Activated CD8-positive, alpha-beta memory T cell treated with anti-CD3 and anti-CD28 coated beads, Interleukin-2, amount 50 U/mL, for 4 hours (primary cell): ENCODE measurements around the gene FKBP3.
"Not testable (repeated sequence)": the region's sequence is repeated elsewhere in the genome, so short reads cannot be mapped to it uniquely, and the experiment has no call there.

ENCODE experiments used
- DNase-seq: peaks from one replicate; pipeline ENCODE4 v3.0.0-alpha.2; 2020

Gene FKBP3

DNA sequence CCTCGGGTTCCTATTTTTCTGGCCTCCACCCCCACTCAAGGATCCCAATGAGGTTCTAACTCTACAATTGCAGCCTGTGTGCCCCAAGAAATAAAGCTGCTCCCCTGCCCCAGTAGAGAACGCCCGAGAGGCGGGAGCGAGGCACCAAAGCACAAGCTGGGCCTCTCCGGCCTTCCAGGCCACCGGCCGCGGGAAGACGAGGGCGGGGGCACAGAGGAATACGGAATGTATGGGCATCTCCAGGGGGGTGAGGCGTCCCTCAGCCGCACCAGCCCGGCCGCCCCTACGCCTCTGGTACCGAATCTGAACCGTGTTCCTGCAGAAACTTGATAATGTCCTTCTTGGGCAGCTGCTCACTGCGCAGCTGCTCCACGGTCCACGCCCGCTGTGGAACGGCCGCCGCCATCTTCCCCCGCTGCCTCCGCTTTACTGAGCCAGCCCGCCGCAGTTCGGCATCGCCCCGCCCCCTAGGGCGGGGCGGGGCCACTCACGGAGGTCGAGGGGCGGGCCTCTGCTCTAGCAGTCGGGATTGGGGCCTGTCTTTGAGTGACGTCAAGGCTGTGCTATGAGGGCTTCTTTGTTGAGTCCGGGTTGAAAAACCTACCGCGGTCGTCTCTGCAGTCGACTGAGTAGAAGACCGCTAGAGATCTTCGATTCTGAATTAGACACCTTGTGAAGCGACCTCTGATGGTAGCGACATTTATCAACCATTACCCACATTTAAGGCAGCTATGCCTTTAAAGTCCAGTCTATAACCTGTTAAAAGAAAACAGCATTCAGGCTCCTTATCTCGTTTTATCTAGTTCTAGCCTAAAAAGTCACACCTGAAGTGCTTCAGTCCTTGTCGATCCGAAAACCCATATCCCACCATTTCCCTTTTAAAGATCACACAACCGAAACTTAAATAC is at the start of gene FKBP3:
FKBP3 (minus strand) TSS at position 431 of the 908 bp plus-strand sequence; CDS start at position 406, 25 bp downstream.
- peak; percentile 94 for DNase-seq

DNA sequence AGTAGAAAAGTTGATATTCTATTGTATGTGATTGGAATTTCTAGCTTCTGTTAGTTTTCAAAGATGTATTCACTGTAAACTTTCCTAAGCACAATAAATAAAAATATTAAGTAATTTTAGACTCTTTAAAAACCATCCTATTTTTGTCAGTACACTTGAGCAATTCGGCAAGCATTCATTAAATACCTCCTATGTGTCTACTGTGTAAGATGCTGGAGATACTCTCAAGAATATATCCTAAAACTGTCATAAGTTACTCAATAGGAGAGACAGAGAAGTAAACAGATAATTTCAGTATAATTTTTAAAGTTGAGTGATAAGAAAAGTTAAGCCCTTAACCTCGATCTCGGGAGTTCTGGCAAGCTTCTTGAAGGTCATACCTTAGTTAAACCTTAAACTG is 47.5 kb upstream of the FKBP3 start:
- no peak for DNase-seq

DNA sequence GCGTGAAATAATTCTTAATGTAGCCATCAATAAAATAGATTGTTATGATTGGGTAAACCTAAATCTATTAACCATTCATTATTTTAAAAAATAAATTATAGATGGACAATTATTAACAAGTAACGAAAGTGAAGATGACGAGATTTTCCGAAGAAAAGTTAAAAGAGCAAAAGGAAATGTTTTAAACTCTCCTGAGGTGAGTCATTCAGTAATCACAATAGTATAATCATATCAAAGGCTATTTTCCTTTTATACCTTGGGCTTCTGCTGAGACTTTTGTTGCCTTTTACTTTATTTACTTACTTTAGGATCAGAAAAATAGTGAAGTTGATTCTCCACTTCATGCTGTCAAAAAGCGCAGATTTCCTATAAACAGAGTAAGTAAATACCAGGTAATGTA is 47.0 kb upstream of the FKBP3 start:
- DNase-seq, result no peak

DNA sequence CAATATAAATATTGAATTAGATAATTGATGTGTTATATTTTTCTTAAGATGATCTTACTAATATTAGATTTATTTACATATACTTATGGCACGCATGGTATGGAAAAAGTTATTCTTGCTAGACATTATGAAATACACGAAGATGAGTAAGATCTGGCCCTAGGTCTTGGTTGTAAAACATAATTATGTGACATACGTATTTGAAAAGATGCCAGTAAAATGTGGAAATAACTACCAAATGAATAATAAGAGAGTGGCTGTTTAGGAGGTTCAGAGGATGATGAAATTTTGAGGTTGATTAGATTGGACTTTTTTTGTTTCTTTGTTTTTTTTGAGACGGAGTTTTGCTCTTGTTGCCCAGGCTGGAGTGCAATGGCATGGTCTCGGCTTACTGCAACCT is 42.8 kb upstream of the FKBP3 start:
- no peak for DNase-seq

DNA sequence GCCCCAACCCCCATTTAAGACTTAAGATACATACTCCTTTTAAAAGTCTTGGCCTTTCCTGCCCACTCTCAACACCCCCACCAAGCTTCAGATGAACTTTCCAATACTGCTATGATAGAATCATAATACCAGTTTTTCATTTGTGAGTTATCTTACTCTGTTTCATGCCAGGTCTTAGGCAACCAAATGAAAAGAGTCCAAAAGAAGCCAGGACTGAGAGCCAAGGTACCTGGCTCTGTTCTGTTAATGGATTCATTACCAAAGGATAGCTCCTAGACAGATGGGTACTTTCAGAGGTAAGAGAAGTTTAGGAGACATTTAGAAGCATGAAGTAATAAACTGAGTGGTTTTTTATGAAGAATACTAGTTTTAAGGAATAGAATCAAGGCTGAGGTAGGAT is 35.6 kb upstream of the FKBP3 start:
- DNase-seq, result no peak

DNA sequence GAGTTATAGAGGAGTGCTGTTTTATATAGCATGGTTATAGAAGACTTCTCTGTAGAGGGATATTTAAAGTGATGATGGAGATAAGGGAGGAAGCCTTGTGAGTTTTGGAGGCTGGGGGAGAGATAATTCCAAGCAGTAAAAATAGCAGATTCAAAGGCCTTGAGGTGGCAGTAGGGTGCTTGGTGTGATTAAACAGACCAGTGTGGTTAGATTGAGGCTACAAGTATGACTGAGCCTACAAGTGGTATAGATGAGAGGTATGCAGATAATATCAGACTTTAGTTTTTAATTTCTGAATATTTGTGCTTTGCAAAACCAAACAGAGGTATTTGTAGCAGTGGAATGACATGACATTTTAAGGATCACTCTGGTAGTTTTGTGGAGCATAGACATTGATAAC is 21.8 kb upstream of the FKBP3 start:
- no peak for DNase-seq

DNA sequence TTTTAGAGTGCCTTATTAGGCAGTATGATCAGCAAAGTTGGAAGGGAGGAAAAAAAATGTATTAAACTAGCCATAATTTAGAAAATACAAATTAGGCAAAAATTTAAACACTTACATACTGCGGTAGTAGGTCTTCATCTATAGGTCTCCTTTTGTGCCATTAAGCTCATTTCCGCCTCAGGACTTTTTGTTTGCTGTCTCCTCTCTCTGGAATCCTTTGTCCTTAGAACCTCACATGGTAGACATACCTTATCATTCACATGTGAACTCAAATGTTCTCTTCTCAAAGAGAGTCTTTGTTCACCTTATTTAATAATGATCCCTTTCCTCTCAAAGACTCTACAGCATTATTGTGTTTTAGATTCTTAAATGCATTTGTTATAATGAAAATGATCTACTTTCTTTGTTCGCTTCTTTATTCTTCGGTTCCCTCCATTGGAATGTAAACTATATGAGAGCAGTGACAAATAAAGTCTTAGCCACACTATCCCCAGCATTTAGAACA is 16.2 kb upstream of the FKBP3 start:
- no peak for DNase-seq

DNA sequence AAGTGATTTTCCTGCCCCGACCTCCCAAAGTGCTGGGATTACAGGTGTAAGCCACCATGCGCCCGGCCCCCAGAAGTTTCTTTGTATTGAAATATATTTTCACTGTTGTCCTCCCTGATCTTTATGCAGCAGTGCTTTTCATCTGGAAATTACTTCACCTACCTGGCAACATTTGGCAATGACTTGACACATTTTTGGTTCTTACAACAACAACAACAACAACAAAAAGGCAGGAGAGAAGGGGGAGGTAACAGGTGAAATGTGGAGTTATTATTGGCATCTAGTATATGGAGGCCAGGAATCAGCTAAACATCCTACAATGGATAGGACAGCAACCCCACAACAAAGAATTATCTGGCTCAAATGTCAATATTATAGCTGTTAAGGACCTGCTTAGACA is 15.3 kb upstream of the FKBP3 start:
- no peak for DNase-seq

DNA sequence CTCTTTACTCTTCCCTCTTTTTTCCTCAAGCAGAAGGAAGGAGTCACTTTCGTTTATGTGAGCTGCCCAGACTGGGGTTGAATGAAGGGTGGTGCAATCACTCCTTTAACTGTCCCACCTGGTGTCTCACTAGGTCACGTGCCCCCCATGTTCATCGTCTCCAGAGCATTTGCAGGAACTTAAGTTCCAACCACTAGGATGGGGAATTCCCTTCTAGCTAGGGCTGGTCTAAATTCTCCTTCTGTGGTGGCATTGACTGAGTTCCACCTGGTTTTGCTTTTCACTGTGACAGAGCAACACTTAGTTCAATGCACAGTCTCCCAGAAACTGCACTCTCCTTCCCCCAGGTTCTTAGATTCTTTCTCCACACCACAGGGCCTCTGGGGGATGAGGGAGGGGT is 10.9 kb upstream of the FKBP3 start:
- no peak for DNase-seq

DNA sequence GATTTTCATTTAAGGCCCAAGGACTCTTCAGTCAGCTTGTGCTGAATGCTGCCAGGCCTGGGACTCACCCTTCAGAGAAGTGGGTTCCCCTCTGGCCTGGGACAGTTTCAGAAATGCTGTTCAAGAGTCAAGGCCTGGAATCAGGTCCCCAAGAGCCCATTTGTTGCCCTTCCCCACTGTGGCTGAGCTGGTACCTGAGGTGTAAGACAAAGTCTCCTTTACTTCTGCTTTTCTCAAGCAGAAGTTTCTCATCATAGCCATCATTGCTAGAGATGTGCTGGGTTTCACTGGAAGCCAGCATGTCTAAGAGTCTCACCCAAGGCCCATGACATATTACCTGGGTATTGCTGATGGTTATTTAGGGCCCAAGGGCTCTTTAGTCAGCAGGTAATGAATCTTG is 10.4 kb upstream of the FKBP3 start:
- no peak for DNase-seq

DNA sequence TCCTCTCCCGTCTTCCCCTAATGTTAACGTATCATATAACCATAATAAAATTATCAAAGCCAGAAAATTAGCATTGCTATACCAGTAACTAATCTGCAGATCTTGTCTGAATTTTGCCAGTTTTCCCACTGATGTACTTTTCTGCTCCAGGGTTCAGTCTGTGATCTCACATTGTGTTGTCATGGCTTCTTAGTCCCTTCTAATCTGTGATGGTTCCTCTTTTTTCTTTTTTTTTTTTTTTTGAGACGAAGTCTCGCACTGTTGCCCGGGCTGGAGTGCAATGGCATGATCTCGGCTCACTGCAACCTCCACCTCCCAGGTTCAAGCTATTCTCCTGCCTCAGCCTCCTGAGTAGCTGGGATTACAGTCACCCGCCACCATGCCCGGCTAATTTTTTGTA is 7.8 kb upstream of the FKBP3 start:
- not testable (repeated sequence) for DNase-seq

DNA sequence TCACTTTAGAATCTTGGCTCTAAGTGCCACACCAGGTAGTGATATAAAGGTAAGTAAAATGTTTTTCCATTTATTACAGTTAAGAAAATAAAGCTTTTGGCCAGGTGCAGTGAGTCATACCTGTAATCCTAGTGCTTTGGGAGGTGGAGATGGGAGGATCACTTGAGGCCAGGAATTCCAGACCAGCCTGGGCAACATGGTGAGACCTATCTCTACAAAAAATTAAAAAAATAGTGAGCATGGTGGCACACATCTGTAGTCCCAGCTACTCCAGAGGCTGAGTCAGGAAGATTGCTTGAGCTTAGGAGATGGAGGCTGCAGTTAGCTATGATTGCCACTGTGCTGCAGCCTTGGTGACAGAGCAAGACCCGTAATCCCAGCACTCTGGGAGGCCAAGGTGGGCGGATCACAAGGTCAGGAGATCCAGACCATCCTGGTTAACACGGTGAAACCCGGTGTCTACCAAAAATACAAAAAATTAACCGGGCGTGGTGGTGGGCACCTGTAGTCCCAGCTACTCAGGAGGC is 6.4 kb upstream of the FKBP3 start:
- DNase-seq, result no peak

DNA sequence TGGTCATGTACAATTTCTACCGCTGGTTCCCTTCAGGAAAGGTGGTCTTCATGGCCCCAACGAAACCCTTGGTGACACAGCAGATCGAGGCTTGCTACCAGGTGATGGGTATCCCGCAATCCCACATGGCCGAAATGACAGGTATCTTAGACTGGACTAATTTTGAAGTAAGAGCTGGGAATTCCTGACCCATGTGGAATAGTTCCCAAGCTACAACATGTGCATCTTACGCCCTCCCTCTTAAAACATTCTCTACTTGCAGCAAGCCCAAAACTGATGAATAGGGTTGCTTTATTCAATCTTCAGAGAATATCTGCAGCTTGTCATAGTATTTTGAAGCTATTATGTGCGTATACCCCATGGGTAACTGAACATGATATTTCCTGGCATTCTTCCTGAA is 2.1 kb upstream of the FKBP3 start:
- DNase-seq, result no peak

DNA sequence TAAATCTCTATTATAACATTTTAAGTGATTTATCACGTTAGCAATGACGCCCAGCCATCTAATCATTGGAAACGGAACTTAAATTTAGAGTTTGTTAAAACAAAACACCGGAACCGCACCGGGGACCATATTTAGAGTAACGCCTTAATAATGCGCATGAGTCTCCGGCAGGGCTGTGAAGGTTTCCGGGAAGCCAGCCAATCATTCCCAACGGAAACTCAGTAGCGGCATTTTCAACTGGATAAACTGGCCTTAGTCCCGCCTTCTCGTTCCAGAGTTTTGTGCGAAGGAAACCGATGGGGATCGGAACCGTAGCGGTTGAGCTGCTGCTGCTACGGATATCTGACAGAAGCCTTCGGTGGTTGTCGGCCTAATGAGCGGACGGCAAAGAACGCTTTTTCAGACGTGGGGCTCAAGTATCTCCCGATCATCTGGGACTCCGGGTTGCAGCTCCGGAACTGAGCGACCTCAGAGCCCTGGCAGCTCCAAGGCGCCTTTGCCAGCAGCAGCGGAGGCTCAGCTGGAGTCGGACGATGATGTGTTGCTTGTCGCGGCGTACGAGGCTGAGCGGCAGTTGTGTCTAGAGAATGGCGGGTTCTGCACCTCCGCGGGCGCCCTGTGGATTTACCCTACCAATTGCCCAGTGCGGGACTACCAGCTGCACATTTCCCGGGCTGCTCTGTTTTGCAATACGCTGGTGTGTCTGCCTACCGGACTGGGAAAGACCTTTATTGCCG is 1.5 kb upstream of the FKBP3 start, which contains the start of gene FANCM:
FANCM (plus strand) TSS at position 272 of the 737 bp plus-strand sequence; CDS start at position 374, 102 bp downstream.
- peak; percentile 75 for DNase-seq

DNA sequence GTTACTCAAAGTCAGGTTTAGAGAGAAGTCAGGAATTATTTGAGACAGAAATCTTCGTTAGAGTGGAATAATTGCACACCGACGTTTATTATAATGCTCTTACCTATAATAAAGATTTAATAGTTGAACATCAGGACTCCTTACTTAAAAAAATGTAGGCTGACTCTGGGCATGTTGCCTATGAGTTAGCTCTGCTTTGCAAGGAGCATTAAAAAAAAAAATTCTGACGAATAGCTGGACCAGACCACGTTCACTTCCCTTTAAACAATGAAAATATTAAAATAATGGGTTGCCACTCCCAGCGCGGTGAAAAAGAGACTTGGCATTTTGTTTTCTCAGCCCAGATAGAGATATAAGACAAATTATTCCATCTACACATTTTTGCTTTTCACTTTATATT is 875 bp upstream of the FKBP3 start:
- DNase-seq, result no peak

DNA sequence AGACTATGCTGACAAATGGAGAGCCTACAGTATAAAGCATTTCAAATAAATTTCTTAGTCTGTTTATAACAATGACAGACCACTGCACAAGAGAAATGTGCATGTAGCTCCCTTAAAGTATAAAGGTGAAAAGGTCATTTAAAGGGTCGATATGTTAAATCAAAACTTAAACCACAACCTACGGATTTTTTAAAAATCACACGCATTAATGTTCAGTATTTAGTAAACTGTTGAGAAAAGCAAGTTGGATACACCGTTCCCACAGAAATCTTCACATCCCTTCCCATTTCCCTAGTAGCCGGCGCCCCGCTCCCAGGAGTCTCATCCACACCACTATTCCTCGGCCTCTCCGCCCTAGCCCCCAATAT is 614 bp downstream of the FKBP3 start:
- DNase-seq, result no peak

DNA sequence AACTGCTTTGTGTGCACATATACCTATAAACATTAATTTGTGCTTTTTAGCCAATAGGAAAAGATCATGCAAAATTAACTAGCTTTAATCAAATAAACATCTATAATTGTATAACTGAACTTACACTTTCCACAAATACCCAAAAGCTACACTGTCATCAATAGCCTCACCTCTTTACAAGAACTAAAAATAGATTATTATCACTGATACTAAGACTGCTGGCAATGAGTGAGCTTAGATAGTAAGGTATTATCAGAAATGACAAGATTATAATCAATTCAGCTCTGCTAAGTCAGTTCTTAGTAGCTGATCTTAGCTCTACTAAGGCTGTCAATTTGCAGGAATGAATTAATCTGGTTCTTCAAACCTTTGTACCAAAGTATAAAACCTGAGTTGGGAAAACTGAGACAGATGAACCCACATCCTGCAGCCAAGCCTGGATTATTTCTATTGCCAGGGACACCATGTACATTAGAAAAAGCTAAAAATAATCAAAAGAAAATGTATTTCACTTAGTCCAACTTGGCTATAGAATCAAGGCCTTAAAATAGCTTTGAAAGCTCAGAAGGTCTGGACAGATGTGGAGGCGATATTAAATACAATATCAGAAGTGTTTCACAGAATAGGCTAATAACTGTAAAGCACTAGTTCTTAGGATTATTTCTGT is 5.2 kb downstream of the FKBP3 start:
- no peak for DNase-seq

DNA sequence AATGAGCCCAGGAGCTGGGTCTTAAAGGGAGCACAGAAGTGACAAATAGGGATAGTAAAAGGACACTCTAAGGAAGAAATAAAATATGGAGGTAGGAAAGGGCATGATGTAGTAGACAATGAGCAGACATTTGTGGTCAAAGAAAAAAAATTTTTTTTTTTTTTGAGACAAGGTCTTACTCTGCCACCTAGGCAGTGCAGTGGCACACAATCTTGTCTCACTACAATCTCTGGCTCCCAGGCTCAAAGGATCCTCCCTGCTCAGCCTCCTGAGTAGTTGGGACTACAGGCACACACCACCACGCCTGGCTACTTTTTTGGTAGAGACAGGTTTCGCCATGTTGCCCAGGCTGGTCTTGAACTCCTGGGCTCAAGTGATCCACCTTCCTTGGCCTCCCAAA is 8.5 kb downstream of the FKBP3 start:
- no peak for DNase-seq

DNA sequence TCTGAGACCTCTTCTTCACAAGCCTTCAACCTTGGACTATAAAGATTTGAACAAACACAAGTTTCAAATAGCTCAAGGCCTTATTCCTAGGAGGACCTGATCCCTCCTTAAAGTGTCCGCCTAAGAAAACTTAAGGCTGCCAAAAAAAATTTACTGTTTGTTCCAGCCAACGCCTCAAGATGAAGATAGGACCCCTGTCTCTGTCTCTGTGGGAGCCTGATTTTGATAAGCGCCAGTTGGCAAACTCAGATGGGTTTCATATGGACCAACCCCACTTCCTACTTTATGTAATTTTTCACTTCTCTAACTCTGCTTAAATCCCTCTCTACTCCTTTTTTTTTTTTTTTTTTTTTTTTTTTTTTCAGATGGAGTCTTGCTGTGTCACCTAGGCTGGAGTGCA is 11.0 kb downstream of the FKBP3 start:
- no peak for DNase-seq

DNA sequence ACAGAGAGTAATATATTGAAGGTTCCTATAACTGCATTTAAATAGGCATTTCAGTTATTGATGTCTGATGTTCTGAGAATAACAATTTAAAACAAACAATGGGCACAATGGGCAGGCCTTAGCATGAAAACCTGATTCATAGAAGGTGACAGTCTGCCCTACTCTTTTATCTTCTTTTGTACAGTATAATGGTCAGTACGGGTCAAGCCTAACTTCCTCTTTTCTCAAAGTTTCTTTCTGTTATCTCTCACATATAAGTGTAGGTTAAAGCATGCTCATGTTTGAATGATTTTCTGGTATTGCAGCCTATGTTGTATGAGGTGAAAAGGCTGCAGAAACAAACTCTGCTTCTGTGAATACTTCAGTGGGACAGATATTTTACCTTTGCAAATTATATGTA is 14.2 kb downstream of the FKBP3 start:
- no peak for DNase-seq

DNA sequence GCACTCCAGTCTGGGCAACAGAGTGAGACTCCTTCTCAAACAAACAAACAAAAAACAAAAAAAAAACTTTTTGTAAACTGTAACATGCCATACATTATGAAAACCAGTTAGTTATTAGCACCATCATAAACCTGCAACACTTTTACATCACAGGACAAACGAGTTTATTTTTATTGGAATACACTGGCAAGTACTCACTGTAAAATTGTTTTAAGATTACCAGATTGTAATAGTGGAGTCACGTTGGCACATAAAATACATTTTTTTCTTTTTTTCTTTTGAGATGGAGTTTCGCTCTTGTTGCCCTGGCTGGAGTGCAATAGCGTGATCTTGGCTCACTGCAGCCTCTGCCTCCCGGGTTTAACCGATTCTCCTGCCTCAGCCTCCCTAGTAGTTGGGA is 15.7 kb downstream of the FKBP3 start:
- DNase-seq, result no peak

DNA sequence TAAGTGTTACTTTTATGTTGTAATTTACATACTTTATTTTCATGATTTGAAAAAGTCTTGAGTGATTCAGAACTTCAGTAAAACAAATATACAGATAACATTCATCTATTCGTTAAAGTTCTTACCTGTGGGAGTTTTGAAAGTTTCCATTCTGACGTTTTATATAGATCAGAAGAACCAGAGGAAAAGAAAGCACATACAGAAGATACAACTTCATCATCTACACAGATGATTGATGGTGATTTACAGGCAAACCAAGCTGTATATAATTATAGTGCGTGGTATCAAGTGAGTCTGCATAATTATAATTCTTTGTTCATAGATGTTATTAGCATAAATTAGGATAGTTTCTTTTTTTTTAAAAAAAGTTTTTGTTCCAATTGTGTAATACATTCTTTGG is 20.0 kb downstream of the FKBP3 start:
- DNase-seq, result no peak
